IMR-90 (cell line): Measurements from ENCODE around the gene FCRL1. TPM values are rescaled to one million over a fixed set of nuclear protein-coding genes. Genes with fewer than 3 reads are reported as not detected.

Experiments used
- ATAC-seq: fragments of 200-7000 bp; cut with Tn5 transposase; 2 replicates; pipeline ENCODE4 v1.9.1; 2020; ENCODE audit warnings: low read depth, mild to moderate bottlenecking, moderate library complexity
- BruUV-seq: library from RNA; stranded (reverse); fragments of 400-500 nt; replicated peaks from 2 replicates; lab custom pipeline; 2021; lab: Mats Ljungman, UMichigan
- CTCF ChIA-PET: fragments of 300-600 bp; formaldehyde crosslinking; extraction: SDS; loops from one replicate; lab custom pipeline; 2021; ENCODE audit warnings: antibody characterized with exemption; lab: Yijun Ruan, JAX
- POLR2A ChIA-PET: fragments of 300-600 bp; sonication (Branson Sonifier 250); formaldehyde crosslinking; loops from one replicate; lab custom pipeline; 2022; ENCODE audit warnings: antibody characterized with exemption; ENCODE audit not compliant: unreplicated experiment; lab: Charles Lee
- DNase-seq: peaks from one replicate; pipeline ENCODE4 v3.0.0; 2013
- H2AFZ ChIP-seq: replicated peaks from 2 replicates; pipeline ENCODE3; 2013; ENCODE audit warnings: low read length, mild to moderate bottlenecking; ENCODE audit not compliant: poor library complexity
- H2AK5ac ChIP-seq: 2 replicates; pipeline ENCODE4 v1.6.1; 2013; ENCODE audit warnings: low read depth, low read length, inconsistent platforms
- H2AK9ac ChIP-seq: replicated peaks from 2 replicates; pipeline ENCODE3; 2013; ENCODE audit warnings: mild to moderate bottlenecking, low read depth, low read length, moderate library complexity; ENCODE audit not compliant: poor library complexity
- H2BK120ac ChIP-seq: 2 replicates; pipeline ENCODE4 v1.6.1; 2013; ENCODE audit warnings: low read depth, low read length, inconsistent platforms
- H2BK15ac ChIP-seq: 3 replicates; pipeline ENCODE4 v1.6.1; 2013; ENCODE audit warnings: low read depth, low read length, inconsistent platforms
- H2BK20ac ChIP-seq: 2 replicates; pipeline ENCODE4 v1.6.1; 2013; ENCODE audit warnings: low read depth, mild to moderate bottlenecking, inconsistent platforms, low read length, moderate library complexity
- H2BK5ac ChIP-seq: 2 replicates; pipeline ENCODE4 v1.6.1; 2013; ENCODE audit warnings: mild to moderate bottlenecking, low read depth, low read length, inconsistent platforms; ENCODE audit not compliant: poor library complexity, severe bottlenecking
- H3K14ac ChIP-seq: replicated peaks from 2 replicates; pipeline ENCODE4 v1.6.1; 2013; ENCODE audit warnings: low read depth, low read length, inconsistent platforms
- H3K18ac ChIP-seq: 2 replicates; pipeline ENCODE4 v1.6.1; 2013; ENCODE audit warnings: low read depth, low read length, control low read depth
- H3K23ac ChIP-seq: 2 replicates; pipeline ENCODE4 v1.6.1; 2013; ENCODE audit warnings: low read depth, low read length, inconsistent platforms
- H3K27ac ChIP-seq: 2 replicates; pipeline ENCODE4 v1.5.1; 2013; ENCODE audit warnings: mild to moderate bottlenecking, control low read depth, low read length; ENCODE audit not compliant: insufficient read depth
- H3K27me3 ChIP-seq: 2 replicates; pipeline ENCODE4 v1.6.1; 2013; ENCODE audit warnings: low read length; ENCODE audit not compliant: control insufficient read depth, insufficient read depth
- H3K36me3 ChIP-seq: 2 replicates; pipeline ENCODE4 v1.6.1; 2013; ENCODE audit warnings: low read length, mixed read lengths; ENCODE audit not compliant: control insufficient read depth, insufficient read depth
- H3K4ac ChIP-seq: 2 replicates; pipeline ENCODE4 v1.6.1; 2013; ENCODE audit warnings: low read depth, low read length, inconsistent platforms
- H3K4me1 ChIP-seq: 2 replicates; pipeline ENCODE4 v1.6.1; 2013; ENCODE audit warnings: low read length, mixed read lengths; ENCODE audit not compliant: control insufficient read depth, insufficient read depth
- H3K4me2 ChIP-seq: 2 replicates; pipeline ENCODE4 v1.6.1; 2013; ENCODE audit warnings: low read depth, mild to moderate bottlenecking, control low read depth, low read length, moderate library complexity
- H3K4me3 ChIP-seq: 2 replicates; pipeline ENCODE4 v1.5.1; 2013; ENCODE audit warnings: low read depth, mild to moderate bottlenecking, control low read depth, low read length, moderate library complexity; ENCODE audit not compliant: insufficient read depth
- H3K56ac ChIP-seq: 2 replicates; pipeline ENCODE4 v1.6.1; 2013; ENCODE audit warnings: low read length, inconsistent platforms; ENCODE audit not compliant: insufficient read depth; ENCODE audit errors: extremely low read depth
- H3K79me1 ChIP-seq, 2 experiments: 2 replicates each; pipeline ENCODE4 v1.6.1; 2013; ENCODE audit warnings: low read length in 2 of 2, inconsistent platforms in 1 of 2, low read depth in 1 of 2
- H3K9ac ChIP-seq: 2 replicates; pipeline ENCODE4 v1.6.1; 2013; ENCODE audit warnings: low read depth, low read length, control low read depth
- H3K9me1 ChIP-seq: 2 replicates; pipeline ENCODE4 v1.6.1; 2013; ENCODE audit warnings: low read length, inconsistent platforms; ENCODE audit not compliant: insufficient read depth
- H3K9me3 ChIP-seq: 2 replicates; pipeline ENCODE4 v1.6.1; 2013; ENCODE audit warnings: low read length; ENCODE audit not compliant: control insufficient read depth, insufficient read depth
- H4K20me1 ChIP-seq: 2 replicates; pipeline ENCODE4 v1.6.1; 2013; ENCODE audit warnings: low read length, inconsistent platforms; ENCODE audit not compliant: insufficient read depth
- H4K5ac ChIP-seq: 2 replicates; pipeline ENCODE4 v1.6.1; 2013; ENCODE audit warnings: mild to moderate bottlenecking, low read depth, low read length, control low read depth
- H4K8ac ChIP-seq, 2 experiments: 2 replicates each; pipeline ENCODE4 v1.6.1; 2013; ENCODE audit warnings: low read depth in 2 of 2, low read length in 2 of 2, control low read depth in 1 of 2, inconsistent platforms in 1 of 2
- H4K91ac ChIP-seq: 2 replicates; pipeline ENCODE4 v1.6.1; 2013; ENCODE audit warnings: low read depth, low read length, inconsistent platforms; ENCODE audit not compliant: insufficient read depth
- BHLHE40 ChIP-seq: fragments of 150-350 bp; IDR thresholded peaks from 2 replicates; pipeline ENCODE4 v1.6.1; 2016; ENCODE audit warnings: mild to moderate bottlenecking, low read depth, low read length
- FOS ChIP-seq: fragments of 150-350 bp; IDR thresholded peaks from 2 replicates; pipeline ENCODE4 v1.6.1; 2016; ENCODE audit warnings: low read depth, low read length
- MAZ ChIP-seq: IDR thresholded peaks from 2 replicates; pipeline ENCODE4 v1.6.1; 2012; ENCODE audit warnings: low read depth, mild to moderate bottlenecking, low read length, improper control_type of control experiment, moderate library complexity, borderline replicate concordance
- POLR2A ChIP-seq: IDR thresholded peaks from 2 replicates; pipeline ENCODE4 v1.6.1; 2012; ENCODE audit warnings: mild to moderate bottlenecking, low read depth, low read length
- WGBS, 2 experiments: methylation state at CpG; one replicate each; pipeline versions ENCODE4 v1.1.5 to v1.1.7; 2013; ENCODE audit warnings: missing lambda C conversion rate in 2 of 2; ENCODE audit not compliant: insufficient read length in 1 of 2; ENCODE audit errors: extremely low coverage in 2 of 2; 5-methylcytosine and 5-hydroxymethylcytosine counted together
- dilution Hi-C: fragments of 300-500 bp; cut with HindIII; formaldehyde crosslinking; loops from one replicate; pipeline ENCODE4 v1.14.3; 2018; ENCODE audit warnings: low sequenced_read_pairs; ENCODE audit not compliant: unreplicated experiment
- in situ Hi-C: fragments of 300-500 bp; cut with MboI; formaldehyde crosslinking; loops from 3 replicates; pipeline ENCODE4 v1.14.3; 2019; ENCODE audit warnings: low sequenced_read_pairs, inconsistent platforms, mixed read lengths
- intact Hi-C: fragments of 100-400 bp; cut with micrococcal nuclease; formaldehyde crosslinking; loops from 2 replicates; pipeline ENCODE4 v1.10.0; 2022
- polyA plus RNA-seq, 3 experiments: library from polyadenylated mRNA; depleted of rRNA; stranded (reverse); fragments of >200 nt; gene quantifications; 2 replicates each; pipeline ENCODE4 v1.2.3, GENCODE V29; 2012; ENCODE audit warnings: low replicate concordance in 1 of 3
- total RNA-seq: library from RNA; depleted of rRNA; stranded (reverse); fragments of >200 nt; gene quantifications from 2 replicates; pipeline ENCODE4 v1.2.3, GENCODE V29; 2012
- TF ChIP-seq, protein P1 (sequence below): conservative IDR thresholded peaks from 2 replicates; pipeline ENCODE4 v1.5.1; 2012; ENCODE audit warnings: mild to moderate bottlenecking, low read depth, low read length, improper control_type of control experiment
- TF ChIP-seq, protein P2 (sequence below): fragments of 150-350 bp; IDR thresholded peaks from 2 replicates; pipeline ENCODE4 v1.6.1; 2017; ENCODE audit warnings: mild to moderate bottlenecking, antibody characterized with exemption, low read length, low read depth

The FCRL1 gene
- total and polyA plus RNA-seq, 2 of the 4 experiments (the other 2 are of a cell fraction): not detected

DNA sequence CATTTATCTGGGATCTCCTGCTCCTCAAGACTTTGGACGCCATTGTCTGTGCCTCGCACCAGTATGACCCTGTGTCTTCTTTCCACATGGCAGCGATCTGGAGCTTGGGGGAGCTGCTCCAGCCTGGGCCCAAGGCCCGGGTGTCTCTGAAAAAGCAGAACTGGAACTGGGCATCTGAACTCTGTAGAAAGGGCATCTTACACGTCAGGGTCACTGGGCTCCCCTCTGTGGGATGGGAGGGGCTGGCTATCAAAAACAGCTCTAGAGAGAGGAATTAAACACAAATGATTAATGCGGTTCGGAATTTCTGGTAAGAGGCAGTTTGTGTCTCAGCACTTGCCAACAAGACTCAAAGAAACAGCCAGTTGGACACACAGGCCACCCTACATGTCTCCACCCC is 16.1 kb downstream of the FCRL1 start:
- no peak for TF ChIP-seq MAZ
- TF ChIP-seq, protein P1, sequence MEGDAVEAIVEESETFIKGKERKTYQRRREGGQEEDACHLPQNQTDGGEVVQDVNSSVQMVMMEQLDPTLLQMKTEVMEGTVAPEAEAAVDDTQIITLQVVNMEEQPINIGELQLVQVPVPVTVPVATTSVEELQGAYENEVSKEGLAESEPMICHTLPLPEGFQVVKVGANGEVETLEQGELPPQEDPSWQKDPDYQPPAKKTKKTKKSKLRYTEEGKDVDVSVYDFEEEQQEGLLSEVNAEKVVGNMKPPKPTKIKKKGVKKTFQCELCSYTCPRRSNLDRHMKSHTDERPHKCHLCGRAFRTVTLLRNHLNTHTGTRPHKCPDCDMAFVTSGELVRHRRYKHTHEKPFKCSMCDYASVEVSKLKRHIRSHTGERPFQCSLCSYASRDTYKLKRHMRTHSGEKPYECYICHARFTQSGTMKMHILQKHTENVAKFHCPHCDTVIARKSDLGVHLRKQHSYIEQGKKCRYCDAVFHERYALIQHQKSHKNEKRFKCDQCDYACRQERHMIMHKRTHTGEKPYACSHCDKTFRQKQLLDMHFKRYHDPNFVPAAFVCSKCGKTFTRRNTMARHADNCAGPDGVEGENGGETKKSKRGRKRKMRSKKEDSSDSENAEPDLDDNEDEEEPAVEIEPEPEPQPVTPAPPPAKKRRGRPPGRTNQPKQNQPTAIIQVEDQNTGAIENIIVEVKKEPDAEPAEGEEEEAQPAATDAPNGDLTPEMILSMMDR: no peak
- no peak for TF ChIP-seq BHLHE40
- no peak for TF ChIP-seq POLR2A
- TF ChIP-seq, protein P2, sequence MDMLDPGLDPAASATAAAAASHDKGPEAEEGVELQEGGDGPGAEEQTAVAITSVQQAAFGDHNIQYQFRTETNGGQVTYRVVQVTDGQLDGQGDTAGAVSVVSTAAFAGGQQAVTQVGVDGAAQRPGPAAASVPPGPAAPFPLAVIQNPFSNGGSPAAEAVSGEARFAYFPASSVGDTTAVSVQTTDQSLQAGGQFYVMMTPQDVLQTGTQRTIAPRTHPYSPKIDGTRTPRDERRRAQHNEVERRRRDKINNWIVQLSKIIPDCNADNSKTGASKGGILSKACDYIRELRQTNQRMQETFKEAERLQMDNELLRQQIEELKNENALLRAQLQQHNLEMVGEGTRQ: no peak
- TF ChIP-seq FOS: no peak
- Histone ChIP-seq H3K9ac (no peak overlapping the region), H3K4me1 (no peaks in the 10 kb centered on the region), H3K79me1 (no peaks in the 10 kb centered on the region), H4K5ac (no peak overlapping the region), H2BK5ac (no peak overlapping the region), H2AK5ac (no peak overlapping the region), H2BK20ac (no peak overlapping the region), H3K23ac (no peak overlapping the region), H3K18ac (no peak overlapping the region), H3K27ac (no peak overlapping the region), H3K9me1 (no peaks in the 10 kb centered on the region), H2AK9ac (no peak overlapping the region), H4K91ac (no peak overlapping the region), H3K56ac (no peak overlapping the region), H2BK120ac (no peak overlapping the region), H2BK15ac (no peak overlapping the region), H3K36me3 (no peaks in the 10 kb centered on the region), H3K4ac (no peak overlapping the region), H4K8ac (no peak overlapping the region), H3K4me3 (no peak overlapping the region), H3K14ac (no peak overlapping the region), H3K9me3 (no peaks in the 10 kb centered on the region), H2AFZ (no peak overlapping the region), H3K4me2 (no peak overlapping the region), H3K27me3 (no peaks in the 10 kb centered on the region), H4K20me1 (no peaks in the 10 kb centered on the region)
- in situ Hi-C loops: no loop called here
- ChIA-PET CTCF (no interaction called here), POLR2A (no interaction called here)
- BruUV-seq: no TSS peak
- intact Hi-C loops: no loop called here
- no peak for DNase-seq
- 51% methylated on average over 3 of the region's 7 CpGs; no CpG with 5 or more reads in 1 of the 2 experiments for WGBS, 2 experiments
- ATAC-seq: no peak
- dilution Hi-C loops: no loop called here
